T-helper 22 cell (primary cell): ENCODE data around the gene VAPA.
"Not testable (repeated sequence)": the region's sequence is repeated elsewhere in the genome, so short reads cannot be mapped to it uniquely, and the experiment has no call there.

Source experiments
- DNase-seq: peaks from one replicate; pipeline ENCODE4 v3.0.0-alpha.2; 2020; ENCODE audit warnings: low read depth

VAPA gene

DNA sequence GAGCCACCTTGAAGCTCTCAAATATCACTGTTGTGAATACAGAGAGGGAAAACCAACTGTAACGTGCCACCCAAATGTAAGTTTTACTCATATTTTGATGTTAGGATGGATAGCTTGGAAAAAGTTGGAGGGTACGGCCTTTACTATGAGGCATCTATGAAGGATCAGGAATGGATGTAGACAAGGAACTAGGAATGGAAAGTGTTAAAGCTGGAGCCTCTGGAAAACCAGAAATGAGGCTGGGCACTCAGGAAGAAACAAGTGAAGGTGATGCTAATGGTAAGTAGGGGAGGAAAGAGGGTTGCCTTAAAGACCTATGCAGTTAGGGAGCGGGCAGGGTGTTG is 27.8 kb upstream of the VAPA start:
- no peak for DNase-seq

DNA sequence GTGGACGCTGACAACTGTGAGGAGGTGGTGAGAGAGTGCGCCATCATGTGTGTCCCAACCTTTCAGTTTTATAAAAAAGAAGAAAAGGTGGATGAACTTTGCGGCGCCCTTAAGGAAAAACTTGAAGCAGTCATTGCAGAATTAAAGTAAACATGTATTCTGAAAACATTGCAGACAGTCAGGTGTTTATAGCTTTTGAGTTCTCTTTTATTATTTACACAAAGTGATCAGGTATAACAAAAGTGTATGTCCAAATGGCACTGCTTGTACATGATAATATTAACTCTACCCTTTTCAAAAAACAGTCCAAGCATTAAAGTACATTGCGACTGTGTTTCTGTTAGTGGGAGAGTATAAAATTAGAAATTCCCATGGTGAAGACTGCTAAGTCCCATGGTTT is 25.8 kb upstream of the VAPA start:
- no peak for DNase-seq

DNA sequence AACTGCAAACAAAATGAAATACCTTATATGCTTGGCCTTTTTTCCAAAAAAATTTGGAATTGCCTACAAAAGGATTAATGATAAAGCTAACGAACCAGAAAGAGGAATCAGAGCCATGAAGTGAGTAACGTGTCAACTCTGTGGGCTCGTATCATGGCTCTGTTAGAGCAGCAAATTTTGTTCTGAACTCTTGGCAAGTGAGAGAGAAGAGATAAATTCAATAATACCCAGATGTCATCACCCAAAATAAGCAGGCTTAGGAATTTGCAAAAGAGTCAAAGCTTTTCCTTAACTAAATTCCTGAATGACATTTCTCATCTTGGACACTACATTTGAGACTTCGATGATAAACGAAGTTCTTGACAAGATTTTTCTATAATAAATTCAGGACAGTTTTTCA is 23.6 kb upstream of the VAPA start:
- DNase-seq = no peak

DNA sequence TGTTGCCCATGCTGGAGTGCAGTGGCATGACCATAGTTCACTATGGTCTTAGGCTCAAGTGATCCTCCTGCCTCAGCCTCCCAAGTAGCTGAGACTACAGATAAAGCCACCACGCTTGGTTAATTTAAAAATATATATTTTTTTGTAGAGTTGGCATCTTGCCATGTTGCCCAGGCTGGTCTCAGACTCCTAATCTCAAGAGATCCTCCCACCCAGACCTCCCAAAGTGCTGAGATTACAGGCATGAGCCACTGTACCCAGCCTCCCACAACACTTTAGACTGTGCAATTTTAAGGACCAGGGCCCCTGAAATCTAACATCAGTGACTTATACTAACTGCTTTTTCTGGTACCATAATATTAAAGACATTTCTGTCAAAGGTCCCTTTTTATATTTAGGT is 22.9 kb upstream of the VAPA start:
- DNase-seq = no peak

DNA sequence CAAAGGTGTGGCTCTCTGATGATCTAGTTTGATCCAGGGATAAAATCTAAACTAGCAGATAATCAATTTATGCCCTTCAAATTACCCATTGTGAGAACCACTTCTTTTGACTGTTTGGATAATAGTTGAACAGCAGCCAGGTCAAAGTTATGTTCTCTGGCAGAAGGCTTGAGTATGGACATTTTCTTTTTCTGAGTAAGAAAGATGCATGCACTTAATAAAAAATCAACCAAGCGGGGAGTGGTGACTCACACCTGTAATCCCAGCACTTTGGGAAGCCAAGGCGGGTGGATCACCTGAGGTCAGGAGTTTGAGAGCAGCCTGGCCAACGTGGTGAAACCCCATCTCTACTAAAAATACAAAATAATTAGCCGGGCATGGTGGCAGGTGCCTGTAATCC is 22.3 kb upstream of the VAPA start:
- not testable (repeated sequence) for DNase-seq

DNA sequence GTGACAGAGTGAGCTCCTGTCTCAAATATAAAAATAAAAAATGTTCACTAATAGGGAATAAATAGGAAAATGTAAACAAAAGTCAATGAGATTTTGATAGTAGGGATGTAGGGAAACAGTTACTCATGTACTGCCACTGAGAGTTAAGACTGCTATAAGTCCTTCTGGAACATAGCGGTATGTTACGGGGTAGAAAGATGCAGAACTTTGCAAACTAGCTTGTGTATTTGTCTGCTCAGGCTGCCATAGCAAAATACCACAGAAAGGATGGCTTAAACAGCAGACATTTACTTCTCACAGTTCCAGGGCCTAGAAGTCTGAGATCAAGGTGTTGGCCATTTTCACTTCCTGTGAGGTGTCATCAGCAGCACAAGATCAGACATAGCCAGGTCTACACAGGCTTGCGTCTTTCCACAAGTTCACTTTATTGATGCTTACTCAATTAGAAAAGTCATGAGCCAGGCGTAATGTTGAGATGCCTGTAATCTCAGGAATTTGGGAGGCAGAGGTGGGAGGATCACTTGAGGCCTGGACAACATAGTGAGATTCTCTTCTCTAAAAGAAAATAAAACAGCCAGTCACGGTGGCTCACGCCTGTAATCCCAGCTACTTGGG is 19.3 kb upstream of the VAPA start:
- DNase-seq = no peak

DNA sequence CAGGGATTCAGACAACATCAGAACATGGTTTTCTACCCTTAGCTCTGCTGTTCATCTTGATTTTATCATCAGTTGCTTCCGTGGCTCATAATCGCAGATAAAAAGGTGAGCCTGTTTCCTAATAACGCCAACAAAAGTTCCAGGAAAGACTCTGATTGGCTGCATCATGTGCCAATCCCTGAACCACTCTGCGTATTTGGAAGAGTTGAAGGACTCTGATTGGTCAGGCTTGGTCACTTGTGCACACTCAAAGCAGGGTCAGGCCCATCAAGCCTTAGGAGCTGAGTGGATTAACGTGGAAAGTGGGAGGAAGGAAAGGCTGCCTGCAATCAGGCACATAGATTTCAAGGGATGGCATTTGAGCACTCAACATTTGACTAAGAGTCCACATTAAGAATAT is 16.7 kb upstream of the VAPA start:
- DNase-seq = no peak

DNA sequence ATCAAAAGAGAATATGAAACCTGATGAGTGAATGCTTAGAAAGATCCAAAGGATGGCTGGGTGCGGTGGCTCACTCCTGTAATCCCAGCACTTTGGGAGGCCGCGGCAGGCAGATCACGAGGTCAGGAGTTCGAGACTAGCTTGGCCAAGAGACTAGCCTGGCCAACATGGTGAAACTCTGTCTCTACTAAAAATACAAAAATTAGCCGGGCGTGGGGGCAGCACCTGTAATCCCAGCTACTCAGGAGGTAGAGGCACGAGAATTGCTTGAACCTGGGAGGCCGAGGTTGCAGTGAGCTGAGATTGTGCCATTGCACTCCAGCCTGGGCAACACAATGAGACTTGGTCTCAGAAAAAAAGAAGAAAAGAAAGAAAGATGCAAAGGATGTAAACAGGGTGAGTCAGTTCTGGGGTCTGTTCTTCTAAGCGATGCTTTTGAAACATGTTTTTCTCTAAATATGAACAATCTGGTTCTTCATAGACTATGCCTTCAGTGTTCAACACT is 16.0 kb upstream of the VAPA start:
- not testable (repeated sequence) for DNase-seq

DNA sequence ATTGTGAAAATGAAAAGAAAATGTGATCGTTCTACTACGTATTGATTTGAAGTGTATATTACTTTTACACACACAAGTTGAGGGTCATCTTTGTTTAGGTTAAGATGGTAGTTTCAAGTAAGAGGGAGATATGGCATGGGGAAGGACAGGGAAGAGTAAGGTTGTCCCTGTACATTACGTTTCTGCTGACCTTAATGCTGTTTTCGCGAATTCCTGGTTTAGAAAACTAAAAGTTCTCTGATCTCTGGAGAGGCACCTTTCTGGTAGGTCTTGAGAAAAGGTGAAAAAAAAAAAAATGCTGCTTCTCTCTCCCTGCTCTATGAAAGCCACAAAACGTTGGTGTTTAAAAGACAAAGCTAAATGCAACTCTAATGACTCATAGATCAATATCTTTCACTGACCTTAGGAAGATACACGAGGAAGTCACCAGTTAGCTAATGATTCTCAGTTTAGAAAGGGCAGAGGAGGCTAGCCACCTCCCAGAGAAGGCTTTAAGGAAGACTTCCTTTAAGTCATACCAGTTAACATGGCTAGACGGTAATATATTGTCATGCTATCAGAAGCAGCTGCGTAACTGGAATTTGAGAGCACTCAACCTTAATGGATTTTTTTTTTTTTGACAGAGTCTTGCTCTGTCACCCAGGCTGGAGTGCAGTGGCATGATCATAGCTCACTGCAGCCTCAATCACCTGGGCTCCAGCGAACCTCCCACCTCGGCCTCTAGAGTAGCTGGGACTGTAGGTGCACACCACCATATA is 14.8 kb upstream of the VAPA start:
- DNase-seq = no peak

DNA sequence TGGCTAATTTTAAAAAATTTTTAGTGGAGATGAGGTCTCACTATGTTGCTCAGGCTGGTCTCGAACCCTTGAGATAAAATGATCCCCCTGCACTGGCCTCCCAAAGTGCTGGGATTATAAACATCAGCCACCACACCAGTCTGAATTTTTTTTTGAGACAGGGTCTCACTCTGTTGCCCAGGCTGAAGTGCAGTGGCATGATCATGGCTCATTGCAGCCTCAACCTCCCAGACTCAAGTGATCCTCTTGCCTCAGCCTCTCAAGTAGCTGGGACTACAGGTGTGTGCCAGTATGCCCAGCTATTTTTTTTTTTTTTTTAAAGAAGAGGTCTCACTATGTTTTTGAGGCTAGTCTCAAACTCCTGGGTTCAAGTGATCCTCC is 14.3 kb upstream of the VAPA start:
- DNase-seq = not testable (repeated sequence)

DNA sequence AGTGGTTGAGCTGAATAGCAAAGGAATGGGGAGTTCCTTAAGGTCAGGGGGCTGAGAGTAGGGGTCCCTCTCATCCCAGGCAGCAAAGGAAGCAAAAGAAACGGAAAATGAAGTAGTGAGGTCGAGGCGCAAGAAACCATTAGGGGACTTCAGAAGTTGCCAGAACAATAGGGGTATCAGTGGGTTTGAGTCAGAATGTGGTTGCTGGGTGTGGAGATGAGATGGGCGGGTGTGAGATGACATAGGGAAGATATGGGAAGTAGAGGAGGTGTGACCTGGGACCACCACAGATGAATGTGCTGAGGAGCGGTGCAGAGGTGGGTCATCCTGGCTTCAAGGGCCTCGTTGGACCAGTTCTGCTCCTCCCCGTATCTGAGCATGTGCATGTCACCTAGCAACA is 13.1 kb upstream of the VAPA start:
- DNase-seq = no peak

DNA sequence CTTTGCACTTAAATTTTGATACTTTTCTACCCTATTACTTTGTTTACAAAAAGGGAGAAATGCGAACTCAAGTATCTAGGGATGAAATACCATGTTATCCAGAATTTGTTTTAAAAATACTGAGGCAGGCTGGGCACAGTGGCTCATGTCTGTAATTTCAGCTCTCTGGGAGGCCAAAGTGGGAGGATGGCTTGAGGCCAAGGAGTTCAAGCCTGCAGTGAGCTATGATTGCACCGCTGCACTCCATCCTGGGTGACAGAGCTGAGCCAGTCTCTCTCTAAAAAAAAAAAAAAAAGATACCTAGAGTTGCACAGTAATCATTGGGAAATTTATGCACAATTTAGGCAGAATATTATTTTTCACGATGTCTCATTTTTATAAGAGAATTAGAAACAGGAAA is 12.4 kb upstream of the VAPA start:
- no peak for DNase-seq

DNA sequence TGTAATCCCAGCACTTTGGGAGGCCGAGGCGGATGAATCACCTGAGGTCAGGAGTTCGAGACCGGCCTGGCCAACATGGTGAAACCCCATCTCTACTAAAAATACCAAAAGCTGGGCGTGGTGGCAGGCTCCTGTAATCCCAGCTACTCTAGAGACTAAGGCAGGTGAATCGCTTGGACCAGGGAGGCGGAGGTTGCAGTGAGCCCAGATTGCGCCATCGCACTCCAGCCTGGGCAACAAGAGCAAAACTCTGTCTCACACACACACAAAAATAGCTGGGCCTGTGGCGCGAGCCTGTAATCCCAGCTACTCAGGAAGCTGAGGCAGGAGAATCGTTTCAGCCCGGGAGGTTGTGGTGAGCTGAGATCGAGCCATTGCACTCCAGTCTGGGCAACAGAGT is 11.6 kb upstream of the VAPA start:
- not testable (repeated sequence) for DNase-seq

DNA sequence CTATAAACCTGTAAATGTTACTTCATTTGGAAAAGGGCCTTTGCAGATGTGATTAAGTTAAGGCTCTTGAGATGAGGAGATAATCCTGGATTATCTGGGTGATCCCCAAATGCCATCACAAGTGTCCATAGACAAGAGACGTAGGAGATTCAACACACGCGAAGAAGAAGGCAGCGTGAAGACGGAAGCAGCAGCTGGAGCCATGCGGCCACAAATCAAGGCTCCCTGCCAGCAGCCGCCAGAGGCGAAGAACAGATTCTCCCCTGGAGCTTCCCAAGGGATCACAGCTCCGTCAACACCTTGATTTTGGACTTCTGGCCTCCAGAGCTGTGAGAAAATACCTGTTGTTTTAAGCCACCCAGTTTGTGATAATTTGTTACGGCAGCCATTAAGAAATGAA is 11.0 kb upstream of the VAPA start:
- DNase-seq = no peak

DNA sequence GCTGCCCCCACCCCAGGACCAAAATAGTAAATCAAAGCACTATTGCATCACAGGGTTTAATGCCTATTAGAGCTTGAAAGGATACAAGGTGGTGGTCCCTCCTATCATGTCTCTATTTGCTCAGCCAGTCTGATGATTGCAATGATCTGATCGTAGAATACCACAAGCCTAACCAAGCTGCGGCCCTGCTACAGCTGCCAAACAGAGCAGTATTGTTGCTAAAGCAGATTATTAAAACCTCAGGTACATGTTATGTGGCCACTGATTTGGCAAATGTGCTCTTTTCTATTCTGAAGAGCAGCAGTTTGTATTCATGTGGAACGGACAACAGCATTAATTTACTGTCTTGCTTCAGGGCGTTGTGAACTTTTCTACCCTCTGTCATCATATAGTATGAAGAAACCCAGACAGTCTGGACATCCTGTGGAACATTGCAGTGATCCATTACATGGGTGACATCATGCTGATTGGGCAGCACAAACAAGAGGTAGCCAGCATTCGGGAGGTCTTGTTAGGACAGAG is 8.4 kb upstream of the VAPA start:
- no peak for DNase-seq

DNA sequence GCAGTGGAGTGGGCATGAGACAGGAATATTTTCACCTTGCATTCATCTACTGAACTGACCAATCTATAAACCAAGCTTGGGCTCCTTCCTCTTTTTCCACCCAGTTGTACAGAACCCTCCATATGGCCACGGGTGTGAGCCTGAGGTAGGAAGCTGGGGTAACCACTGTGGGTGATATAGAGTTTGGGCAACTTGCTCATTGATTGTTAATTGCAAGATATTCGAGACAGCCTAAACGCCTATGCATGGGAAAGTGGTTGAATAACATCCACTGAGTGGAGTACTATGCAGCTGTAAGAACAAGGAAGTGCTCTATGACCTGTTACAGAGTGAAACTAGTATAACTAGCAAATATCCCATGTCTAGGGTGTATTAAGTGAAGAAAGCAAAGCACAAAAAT is 7.3 kb upstream of the VAPA start:
- no peak for DNase-seq

DNA sequence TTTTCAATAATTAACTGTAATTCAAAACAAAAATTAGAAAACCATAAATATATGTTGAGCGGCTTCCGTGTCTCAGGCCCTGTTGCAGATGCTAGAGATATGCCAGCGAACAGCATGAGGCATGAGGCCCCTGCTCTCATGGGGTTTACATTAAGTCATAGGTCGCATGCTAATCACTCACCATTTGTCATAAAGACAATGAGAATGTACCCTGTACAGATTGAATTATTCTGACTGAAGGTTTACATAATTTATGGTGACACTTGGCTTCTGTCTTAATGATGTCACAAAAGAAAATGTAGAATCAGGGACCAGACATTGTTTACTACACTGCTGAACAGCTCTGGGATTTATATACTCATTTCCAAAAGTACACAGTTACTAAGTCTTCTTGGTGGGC is 5.9 kb upstream of the VAPA start:
- no peak for DNase-seq

DNA sequence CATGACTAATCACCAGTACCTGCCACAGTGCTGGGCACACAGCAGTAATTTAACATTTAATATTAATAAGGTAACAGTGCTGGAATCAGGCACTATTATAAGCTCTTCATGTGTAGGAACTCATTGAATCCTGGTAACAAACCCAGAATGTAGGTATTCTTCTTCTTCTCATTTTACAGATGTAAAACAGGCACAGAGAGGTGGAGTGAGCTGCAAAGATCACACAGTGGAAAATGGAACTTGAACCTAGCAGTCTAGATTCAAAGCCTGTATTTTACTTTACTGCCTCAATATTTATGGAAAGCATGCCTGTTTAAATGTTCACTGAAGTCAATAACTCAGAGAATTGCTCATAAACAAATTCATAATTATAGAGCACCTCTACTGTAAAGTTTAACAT is 3.7 kb upstream of the VAPA start:
- no peak for DNase-seq

DNA sequence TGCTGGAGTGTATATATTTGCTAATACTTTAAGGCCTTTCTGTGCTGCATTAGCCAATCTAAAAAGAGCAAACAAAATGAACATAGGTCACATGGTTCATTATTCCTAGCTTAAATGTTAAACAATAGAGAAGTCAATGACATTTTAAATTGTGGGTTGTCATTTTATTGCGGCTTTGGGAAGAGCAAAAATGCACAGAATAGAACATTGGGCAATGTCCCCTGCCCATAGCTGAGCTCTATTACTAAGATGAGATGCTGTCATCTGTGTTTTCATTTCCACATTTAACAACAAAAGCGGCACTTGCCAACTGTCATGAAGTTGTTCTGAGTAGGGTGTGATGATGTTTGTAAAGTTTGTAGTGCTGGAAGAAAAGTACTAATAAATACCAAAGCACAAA is 3.2 kb upstream of the VAPA start:
- DNase-seq = no peak

DNA sequence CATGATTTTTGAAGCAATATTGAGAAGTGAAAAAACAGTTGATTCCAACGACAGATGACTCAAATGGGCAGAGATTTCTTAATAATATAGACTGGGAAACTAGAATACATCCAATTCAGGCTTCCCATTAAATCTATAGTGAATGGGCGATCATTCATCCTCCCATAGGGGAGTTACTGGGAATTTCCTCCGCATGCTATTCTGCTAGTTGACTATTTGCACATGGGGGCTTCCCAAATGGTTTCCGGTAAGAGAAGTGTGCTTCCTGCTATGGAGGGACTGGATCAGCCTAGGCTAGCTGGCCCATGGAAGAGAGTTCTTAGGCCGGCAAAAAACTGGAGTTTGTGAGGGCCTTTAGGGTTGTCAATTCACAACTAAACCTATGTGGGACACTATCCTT is 2.6 kb upstream of the VAPA start:
- no peak for DNase-seq

DNA sequence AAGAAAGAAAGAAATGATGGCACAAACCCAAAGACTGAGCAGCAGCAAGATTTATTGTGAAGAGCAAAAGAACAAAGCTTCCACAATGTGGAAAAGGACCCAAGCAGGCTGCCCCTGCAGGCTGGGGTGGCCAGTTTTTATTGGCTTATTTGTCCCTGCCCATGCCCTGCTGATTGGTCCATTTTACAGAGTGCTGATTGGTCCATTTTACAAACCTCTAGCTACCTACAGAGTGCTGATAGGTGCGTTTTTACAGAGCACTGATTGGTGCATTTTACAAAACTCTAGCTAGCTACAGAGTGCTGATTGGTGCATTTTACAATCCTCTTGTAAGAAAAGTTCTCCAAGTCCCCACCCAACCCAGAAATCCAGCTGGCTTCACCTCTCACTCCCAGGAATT is 1.5 kb upstream of the VAPA start:
- not testable (repeated sequence) for DNase-seq

DNA sequence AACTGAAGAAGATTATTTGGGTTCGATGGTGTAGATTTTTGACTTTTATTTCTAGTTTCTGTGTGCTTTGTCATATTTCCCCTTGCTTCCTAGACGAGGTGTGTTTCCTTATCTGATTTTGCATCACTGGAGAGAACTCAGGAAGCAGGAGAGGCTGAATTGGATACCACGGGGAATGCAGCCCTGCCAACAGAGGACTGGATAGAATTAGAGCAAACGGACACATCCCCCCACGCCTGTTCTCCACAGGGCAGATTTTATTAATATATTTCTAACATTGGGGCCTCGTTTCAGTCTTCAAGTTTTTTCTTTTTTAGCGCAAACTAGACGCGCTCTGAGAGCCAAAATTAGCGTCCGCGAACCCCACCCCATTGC is 678 bp upstream of the VAPA start:
- DNase-seq = no peak

DNA sequence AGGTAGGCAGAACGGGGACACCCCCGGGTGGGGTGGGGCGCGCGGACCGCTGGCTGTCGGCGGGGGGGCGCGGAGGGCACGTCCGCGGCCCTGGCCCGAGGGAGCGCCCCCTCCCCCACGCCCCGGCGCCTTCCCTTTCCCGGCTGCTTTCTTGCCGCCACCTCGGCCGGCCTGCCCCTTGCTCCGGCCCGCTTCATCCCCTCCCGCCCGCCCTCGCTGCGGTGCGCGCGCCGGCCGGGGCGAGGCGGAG is 443 bp downstream of the VAPA start:
- DNase-seq = no peak

DNA sequence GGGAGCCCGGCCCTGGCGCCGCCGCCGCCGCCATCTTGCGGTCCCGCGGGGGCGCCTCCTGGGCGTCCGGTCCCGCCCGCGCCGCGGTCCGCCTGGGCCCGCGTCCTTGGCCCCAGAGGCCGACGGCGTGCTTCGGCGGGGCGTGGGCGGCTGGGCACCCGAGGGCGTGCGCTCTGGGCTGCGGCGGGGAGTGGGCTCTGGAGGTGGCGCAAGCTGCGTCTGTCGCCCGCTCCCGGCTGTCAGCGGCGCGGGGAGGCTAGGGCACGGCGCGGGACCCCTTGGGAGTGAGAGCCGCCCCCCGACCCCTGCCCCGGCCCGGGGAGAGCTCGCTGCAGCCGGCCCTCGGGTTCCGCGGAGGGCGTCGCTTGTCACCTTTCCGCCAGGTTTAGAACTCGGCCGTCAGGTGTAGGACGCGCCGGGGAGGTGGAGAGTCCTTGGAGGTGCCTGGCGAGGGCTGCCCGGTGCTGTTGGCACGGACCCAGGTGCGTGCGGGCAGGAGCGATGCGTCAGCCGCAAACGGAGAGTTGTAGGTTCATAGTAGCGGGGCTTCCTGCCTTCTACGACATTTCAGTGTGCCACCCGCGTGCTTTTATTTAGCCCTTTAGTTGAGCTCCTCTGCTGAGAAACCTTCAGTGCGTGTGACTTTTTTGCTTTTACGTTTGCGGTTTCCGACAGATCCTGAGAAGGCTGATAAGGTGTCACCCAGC is 921 bp downstream of the VAPA start:
- DNase-seq = peak; percentile 72
